GM12878 (cell line): ENCODE results near the gene ANO7. TPM values are rescaled to one million over a fixed set of nuclear protein-coding genes. Genes with fewer than 3 reads are reported as not detected.

Source experiments
- BCL3 ChIP-seq: IDR thresholded peaks from 2 replicates; pipeline ENCODE4 v1.6.1; 2011; ENCODE audit warnings: borderline replicate concordance, low read depth, mild to moderate bottlenecking, moderate library complexity, low read length; ENCODE audit not compliant: insufficient read depth, poor library complexity, severe bottlenecking
- CBX5 ChIP-seq: sonication (generic); IDR thresholded peaks from 2 replicates; pipeline ENCODE4 v1.6.1; 2016; ENCODE audit warnings: low read depth, moderate library complexity, mild to moderate bottlenecking, inconsistent platforms
- CHD4 ChIP-seq: fragments of 200-600 bp; sonication (generic); IDR thresholded peaks from 2 replicates; pipeline ENCODE4 v1.6.1; 2016; ENCODE audit warnings: mild to moderate bottlenecking
- CREM ChIP-seq: IDR thresholded peaks from 2 replicates; pipeline ENCODE4 v1.6.1; 2014; ENCODE audit warnings: antibody characterized with exemption, low read depth
- CUX1 ChIP-seq: IDR thresholded peaks from 2 replicates; pipeline ENCODE4 v1.6.1; 2012; ENCODE audit warnings: improper control_type of control experiment, low read depth, low read length; ENCODE audit not compliant: insufficient replicate concordance
- DPF2 ChIP-seq: fragments of 450-650 bp; IDR thresholded peaks from 2 replicates; pipeline ENCODE4 v1.6.1; 2017; ENCODE audit warnings: mild to moderate bottlenecking
- EGR1 ChIP-seq, 2 experiments: IDR thresholded peaks; 1 replicate in 1 of 2; 2 replicates in 1 of 2; pipeline ENCODE4 v1.6.1; 2011 to 2012; ENCODE audit warnings: low read depth in 2 of 2, low read length in 2 of 2, borderline replicate concordance in 1 of 2, mild to moderate bottlenecking in 1 of 2, moderate library complexity in 1 of 2
- FOXM1 ChIP-seq: IDR thresholded peaks from 2 replicates; pipeline ENCODE4 v1.6.1; 2012; ENCODE audit warnings: low read depth, mild to moderate bottlenecking, inconsistent platforms, low read length, moderate library complexity
- KAT2A ChIP-seq: conservative IDR thresholded peaks from 2 replicates; pipeline ENCODE4 v1.6.1; 2011; ENCODE audit warnings: low read depth, low read length; ENCODE audit not compliant: control insufficient read depth
- POLR2AphosphoS2 ChIP-seq: IDR thresholded peaks from 2 replicates; pipeline ENCODE4 v1.6.1; 2011; ENCODE audit warnings: low read depth, mild to moderate bottlenecking, low read length, improper control_type of control experiment, moderate library complexity
- ZNF217 ChIP-seq: fragments of 450-650 bp; IDR thresholded peaks from 2 replicates; pipeline ENCODE4 v1.6.1; 2017; ENCODE audit warnings: antibody characterized with exemption, mild to moderate bottlenecking
- ZNF24 ChIP-seq: fragments of 450-650 bp; IDR thresholded peaks from 2 replicates; pipeline ENCODE4 v1.6.1; 2017; ENCODE audit warnings: antibody characterized with exemption, mild to moderate bottlenecking
- ZNF384 ChIP-seq: IDR thresholded peaks from 2 replicates; pipeline ENCODE4 v1.6.1; 2012; ENCODE audit warnings: low read depth, mild to moderate bottlenecking, low read length, improper control_type of control experiment, borderline replicate concordance
- polyA plus RNA-seq, 11 experiments: library from polyadenylated mRNA; depleted of rRNA in 4 of 11; unstranded in 6 of 11; stranded (reverse) in 5 of 11; fragments of >200 nt; fragmentation: Nextera tagmentation in 4 of 11; fragmentation: Illumina TruSeq in 1 of 11; extraction: Ambion mirVana in 4 of 11; extraction: Trizol in 1 of 11; gene quantifications; 1 replicate in 1 of 11; 2 replicates in 10 of 11; pipeline versions ENCODE4 v1.2.1 to v1.2.3, GENCODE V29; 2011 to 2016; ENCODE audit warnings: inconsistent platforms in 2 of 11, missing spikeins in 2 of 11, low read depth in 1 of 11
- total RNA-seq, 4 experiments: library from RNA; depleted of rRNA in 3 of 4; stranded (reverse); fragments of >200 nt in 3 of 4; fragmentation: Illumina TruSeq in 1 of 4; extraction: Trizol in 1 of 4; gene quantifications; 2 replicates each; pipeline versions ENCODE4 v1.2.1 to v1.2.3, GENCODE V29; 2013 to 2021
- TF ChIP-seq, protein P1 (sequence below): IDR thresholded peaks from 2 replicates; pipeline ENCODE4 v1.6.1; 2012; ENCODE audit warnings: mild to moderate bottlenecking, low read depth, low read length
- TF ChIP-seq, protein P2 (sequence below): IDR thresholded peaks from 2 replicates; pipeline ENCODE4 v1.6.1; 2011; ENCODE audit warnings: low read depth, low read length, improper control_type of control experiment, borderline replicate concordance

Gene ANO7
- total and polyA plus RNA-seq, 10 of the 15 experiments (the other 5 are each of a cell fraction or from before 2014, with no cell fraction given): 0.08 to 1.4 (median 0.44) TPM

GRCh38 chr2:241148891-241149674 lies 39.4 kb upstream of the ANO7 start, which contains the start of gene PASK (continued):
- TF ChIP-seq CUX1 (no peak), EGR1 (IDR thresholded peaks at IDR 0.05; ENCODE audit: borderline replicate concordance in 1 of 2, low read depth in 2 of 2, low read length in 2 of 2) (peak in 1 of 2 experiments; percentile 83; a peak in 2 of 3 replicates), ZNF217 (no peak; the same call in 1 of the 2 replicates), BCL3 (no peak), KAT2A (no peak), DPF2 (peak; percentile 64), FOXM1 (no peak), ZNF24 (no peak), ZNF384 (no peak), CBX5 (no peak), CHD4 (no peak), CREM (0 out of 2 replicates have a peak, but pooled peaks have one; percentile 28), POLR2AphosphoS2 (no peak)
- TF ChIP-seq, protein P1, sequence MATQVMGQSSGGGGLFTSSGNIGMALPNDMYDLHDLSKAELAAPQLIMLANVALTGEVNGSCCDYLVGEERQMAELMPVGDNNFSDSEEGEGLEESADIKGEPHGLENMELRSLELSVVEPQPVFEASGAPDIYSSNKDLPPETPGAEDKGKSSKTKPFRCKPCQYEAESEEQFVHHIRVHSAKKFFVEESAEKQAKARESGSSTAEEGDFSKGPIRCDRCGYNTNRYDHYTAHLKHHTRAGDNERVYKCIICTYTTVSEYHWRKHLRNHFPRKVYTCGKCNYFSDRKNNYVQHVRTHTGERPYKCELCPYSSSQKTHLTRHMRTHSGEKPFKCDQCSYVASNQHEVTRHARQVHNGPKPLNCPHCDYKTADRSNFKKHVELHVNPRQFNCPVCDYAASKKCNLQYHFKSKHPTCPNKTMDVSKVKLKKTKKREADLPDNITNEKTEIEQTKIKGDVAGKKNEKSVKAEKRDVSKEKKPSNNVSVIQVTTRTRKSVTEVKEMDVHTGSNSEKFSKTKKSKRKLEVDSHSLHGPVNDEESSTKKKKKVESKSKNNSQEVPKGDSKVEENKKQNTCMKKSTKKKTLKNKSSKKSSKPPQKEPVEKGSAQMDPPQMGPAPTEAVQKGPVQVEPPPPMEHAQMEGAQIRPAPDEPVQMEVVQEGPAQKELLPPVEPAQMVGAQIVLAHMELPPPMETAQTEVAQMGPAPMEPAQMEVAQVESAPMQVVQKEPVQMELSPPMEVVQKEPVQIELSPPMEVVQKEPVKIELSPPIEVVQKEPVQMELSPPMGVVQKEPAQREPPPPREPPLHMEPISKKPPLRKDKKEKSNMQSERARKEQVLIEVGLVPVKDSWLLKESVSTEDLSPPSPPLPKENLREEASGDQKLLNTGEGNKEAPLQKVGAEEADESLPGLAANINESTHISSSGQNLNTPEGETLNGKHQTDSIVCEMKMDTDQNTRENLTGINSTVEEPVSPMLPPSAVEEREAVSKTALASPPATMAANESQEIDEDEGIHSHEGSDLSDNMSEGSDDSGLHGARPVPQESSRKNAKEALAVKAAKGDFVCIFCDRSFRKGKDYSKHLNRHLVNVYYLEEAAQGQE: no peak
- TF ChIP-seq, protein P2, sequence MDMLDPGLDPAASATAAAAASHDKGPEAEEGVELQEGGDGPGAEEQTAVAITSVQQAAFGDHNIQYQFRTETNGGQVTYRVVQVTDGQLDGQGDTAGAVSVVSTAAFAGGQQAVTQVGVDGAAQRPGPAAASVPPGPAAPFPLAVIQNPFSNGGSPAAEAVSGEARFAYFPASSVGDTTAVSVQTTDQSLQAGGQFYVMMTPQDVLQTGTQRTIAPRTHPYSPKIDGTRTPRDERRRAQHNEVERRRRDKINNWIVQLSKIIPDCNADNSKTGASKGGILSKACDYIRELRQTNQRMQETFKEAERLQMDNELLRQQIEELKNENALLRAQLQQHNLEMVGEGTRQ: no peak
